Measurements from ENCODE around the gene TSSC4.

Gene TSSC4

DNA sequence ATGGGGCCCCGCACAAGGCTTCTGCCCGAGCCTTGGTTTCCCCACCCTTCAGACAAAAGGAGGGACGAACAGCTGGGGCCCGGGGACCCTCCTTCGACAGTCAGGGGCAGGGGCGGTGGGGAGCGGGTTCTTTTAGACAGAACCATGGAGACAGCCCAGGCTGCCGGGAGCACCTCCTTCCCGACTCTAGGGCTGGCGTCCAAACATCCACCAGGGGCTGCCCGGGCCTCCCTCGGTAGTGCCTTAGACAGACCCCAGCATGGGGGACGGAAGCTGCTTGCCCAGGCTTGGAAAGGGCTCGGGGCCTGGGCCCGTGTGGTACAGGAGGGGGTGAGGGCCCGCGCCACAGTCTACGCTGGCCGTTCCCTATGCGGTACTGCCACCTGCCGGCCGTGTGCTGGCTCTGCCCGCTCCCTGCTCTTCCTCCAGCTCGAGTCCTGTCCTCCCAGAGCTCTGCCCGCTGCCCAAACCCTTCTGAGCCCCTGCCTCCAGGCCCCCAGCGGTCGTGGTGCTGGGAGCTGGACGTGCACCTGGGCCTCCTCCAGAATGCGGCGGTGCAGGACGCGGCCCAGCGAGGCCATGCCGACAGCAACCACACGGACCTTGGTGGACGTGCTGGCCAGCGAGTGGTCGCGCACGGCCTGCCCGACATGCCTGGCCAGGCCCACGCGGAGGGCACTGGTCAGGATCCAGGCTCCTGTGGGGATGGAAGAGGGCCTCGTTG is 20.1 kb downstream of the TSSC4 start:
- DNase-seq: peak; percentile 50

GRCh38 chr11:2421226-2421994 is 20.9 kb downstream of the TSSC4 start:
- no peak for DNase-seq

GRCh38 chr11:2421996-2422395 is 21.4 kb downstream of the TSSC4 start:
- DNase-seq: no peak

GRCh38 chr11:2422461-2423156 is 22.1 kb downstream of the TSSC4 start:
- DNase-seq: no peak

DNA sequence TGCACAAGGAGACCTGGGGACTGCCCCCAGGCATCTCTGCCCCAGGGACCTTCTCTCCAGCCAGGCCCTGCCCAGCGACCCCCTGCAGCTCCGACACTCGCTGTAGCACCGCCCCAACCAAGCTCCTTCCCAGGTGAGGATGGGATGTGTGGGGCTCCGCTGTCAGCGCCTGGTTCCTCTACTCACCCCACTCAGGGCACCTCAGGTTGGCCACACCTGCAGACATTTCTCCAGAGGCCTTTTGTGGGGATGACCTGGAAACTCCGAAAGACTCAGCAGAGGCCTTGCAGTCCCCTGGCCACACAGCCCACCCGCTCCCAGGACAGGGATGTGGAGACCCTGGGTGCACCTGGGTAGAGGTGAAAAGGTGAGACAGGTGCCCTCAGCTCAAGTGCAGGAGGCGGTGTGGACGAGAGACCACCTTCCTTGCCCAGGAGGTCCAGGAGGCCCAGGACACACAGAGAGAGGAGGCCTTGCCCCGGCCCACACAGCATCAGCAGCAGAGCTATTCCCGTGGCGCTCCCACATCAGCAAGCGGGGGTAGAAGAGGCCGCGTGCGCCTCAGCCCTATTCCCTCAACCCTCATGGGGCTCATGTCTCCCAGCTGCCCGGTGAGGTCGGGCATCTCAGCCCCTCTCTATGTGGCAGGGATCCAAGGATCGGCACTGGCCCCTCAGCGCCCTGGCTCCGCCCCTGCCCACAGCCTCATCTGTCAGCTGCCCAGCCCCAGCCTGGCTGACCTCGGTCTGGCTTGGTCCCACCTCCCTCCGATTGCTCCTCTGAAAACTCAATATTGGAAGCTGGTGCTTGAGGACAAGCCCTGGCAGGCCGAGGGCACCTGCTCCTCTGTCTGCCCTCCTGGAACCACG is 22.8 kb downstream of the TSSC4 start:
- no peak for DNase-seq

DNA sequence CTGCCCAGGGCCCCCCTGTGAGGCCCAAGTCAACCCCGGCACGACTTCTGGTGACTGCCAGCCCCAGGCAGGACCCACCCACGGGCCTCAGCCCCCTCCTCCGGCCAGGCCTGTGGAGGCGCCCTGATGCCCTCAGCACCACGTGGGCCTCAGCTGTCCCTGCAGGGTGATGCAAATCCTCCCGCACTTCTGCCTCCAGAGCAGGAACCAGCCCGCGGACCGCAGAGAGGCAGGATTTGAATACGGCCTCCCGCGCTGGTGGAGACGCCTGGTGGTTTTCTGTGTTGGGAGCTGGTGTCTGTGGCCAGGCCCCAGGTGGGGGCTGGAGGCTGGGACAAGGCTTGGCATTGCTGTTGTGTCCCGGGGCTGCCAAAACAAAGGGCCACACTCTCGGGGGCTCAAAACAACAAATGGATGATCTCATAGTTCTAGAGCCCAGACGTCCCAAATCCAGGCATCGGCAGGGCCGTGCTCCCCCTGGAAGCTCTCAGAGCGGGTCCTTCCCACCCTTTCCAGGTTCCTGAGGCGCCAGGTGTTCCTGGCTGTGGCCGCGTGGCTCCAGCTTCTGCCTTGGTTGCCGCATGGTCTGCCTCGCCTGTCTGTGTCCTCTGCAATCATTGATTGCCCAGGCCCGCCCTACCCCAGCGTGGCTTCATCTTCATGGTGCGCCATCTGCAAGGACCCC is 24.4 kb downstream of the TSSC4 start:
- no peak for DNase-seq

GRCh38 chr11:2425506-2425905 is 25.0 kb downstream of the TSSC4 start:
- no peak for DNase-seq

- DNase-seq: no peak
Measured at GRCh38 chr11:2426221-2426620, 25.7 kb downstream of the TSSC4 start.

- no peak for DNase-seq
Measured at GRCh38 chr11:2426826-2427521, 26.4 kb downstream of the TSSC4 start.

GRCh38 chr11:2427721-2428321 is 27.3 kb downstream of the TSSC4 start:
- DNase-seq: no peak

DNA sequence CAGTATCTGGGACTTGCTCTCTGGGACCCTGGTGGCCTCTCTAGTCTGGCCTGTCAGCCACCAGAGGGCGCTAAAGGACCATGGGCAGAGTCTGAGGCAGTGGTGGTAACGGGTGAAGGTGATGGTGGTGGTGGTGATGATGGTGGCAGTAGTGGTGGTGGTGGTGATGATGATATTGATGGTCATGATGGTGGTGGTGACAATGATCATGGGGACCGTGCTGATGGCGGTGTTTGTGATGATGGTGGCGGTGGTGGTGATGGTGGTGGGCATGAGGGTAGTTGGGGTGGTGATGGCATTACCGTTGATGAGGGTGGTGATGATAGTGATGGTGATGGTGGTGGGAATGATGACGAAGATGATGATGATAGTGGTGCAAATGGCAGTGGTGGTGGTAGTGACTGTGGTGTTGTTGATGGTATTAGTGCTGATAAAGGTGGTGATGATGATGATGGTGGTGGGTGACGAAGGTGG is 27.8 kb downstream of the TSSC4 start:
- DNase-seq: peak; percentile 16

DNA sequence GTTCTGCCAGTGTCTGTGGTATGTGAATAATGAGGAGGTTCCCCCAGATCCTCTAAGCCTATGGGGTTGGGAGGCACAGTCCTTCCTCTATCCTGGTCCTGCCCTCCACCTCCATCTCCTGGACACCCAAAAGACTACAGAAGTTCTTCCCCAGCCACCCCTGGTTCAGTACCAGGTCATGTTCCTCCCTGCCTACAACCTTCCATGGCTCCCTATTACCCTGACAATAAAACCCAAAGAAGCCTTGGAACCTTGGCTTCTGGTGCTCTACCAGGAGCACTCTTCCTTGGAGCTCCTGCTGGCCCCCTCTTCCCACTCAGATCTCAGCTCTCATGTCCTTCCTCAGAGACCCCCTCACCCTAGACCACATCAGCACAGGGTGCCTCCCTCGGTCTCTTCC is 30.8 kb downstream of the TSSC4 start:
- no peak for DNase-seq

- no peak for DNase-seq
Measured at GRCh38 chr11:2432171-2432621, 31.6 kb downstream of the TSSC4 start.

GRCh38 chr11:2432628-2433071 is 32.1 kb downstream of the TSSC4 start:
- DNase-seq: no peak

- DNase-seq: no peak
Measured at GRCh38 chr11:2433106-2433925, 32.8 kb downstream of the TSSC4 start.

- no peak for DNase-seq
Measured at GRCh38 chr11:2434008-2434407, 33.5 kb downstream of the TSSC4 start.

- DNase-seq: no peak
Measured at GRCh38 chr11:2434506-2435255, 34.1 kb downstream of the TSSC4 start.

- DNase-seq: no peak
Measured at GRCh38 chr11:2435288-2436012, 34.9 kb downstream of the TSSC4 start.

Measured in NCI-H226 (cell line).